OCI-LY1 (cell line): ENCODE data around the gene CTXN1.

Source experiments
- CTCF ChIP-seq: fragments of 200-600 bp; sonication (generic), shearing (Covaris generic); IDR thresholded peaks from 2 replicates; pipeline ENCODE4 v1.5.1; 2017; ENCODE audit warnings: mild to moderate bottlenecking, antibody characterized with exemption, low read length, moderate library complexity, mixed read lengths
- EZH2 ChIP-seq: fragments of 200-600 bp; sonication (generic), shearing (Covaris generic); IDR thresholded peaks from 2 replicates; pipeline ENCODE4 v1.8.0; 2017; ENCODE audit warnings: borderline replicate concordance, mixed run types, mild to moderate bottlenecking, antibody characterized with exemption, low read length, moderate library complexity, mixed read lengths

GRCh38 chr19:7973883-7974282 is 47.9 kb upstream of the CTXN1 start:
- TF ChIP-seq CTCF (no peak), EZH2 (no peak)
